ENCODE measurements around the gene STAMBP. TPM values are rescaled to one million over a fixed set of nuclear protein-coding genes. Genes with fewer than 3 reads are reported as not detected.
"Not testable (repeated sequence)": the region's sequence is repeated elsewhere in the genome, so short reads cannot be mapped to it uniquely, and the experiment has no call there.

Gene STAMBP
- total and polyA plus RNA-seq, 12 donors: 15.7 to 44.8 (median 27.4) TPM

DNA sequence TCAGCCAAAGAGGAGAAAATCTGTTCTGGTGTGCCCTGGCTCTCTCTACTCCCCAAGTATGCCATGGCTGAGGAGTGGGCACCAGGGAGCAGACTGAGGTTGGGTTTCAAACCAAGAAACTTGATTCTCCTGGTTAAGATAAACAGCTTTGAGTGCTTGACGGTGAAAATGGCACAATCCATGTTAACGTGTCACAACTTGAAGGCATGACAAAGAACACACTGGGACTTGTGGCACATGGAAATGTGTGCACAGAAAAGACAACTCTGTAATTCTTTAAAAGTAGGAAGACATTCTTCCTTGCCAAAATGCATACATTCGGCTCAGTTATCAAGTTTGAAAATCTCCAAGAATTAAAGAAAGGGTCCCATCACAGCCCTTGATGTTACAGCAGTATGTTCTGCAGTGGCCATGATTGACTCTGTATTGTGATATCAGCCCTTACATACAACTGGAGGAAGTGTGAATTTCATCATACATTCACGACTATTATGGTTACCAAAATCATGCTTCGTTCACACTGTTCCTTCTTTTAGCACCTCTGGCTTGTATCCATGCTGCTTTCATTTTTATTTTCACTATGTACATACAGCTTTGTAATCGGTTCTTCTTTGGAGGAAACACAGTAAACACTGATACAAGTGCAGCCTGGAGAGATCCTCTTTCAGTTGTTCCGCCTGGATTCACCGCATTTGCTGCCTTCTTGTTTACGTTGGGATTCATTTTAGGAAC, 48.5 kb downstream of the STAMBP start:
- H3K27me3 ChIP-seq: no peaks in the 10 kb centered on the region
- 48 to 69% (median 53%) methylated on average over 9 of the region's 9 CpGs for whole genome bisulfite sequencing, 4 donors
- no peak for TF ChIP-seq POLR2A (IDR thresholded peaks at IDR 0.05)
- no peak for DNase-seq
- H3K4me1 ChIP-seq (replicated peaks in 1 of 2): no peaks in the 10 kb centered on the region
- no peaks in the 10 kb centered on the region for H3K36me3 ChIP-seq (replicated peaks in 1 of 2)
- no peak overlapping the region for H3K4me3 ChIP-seq
- H3K27ac ChIP-seq: no peak overlapping the region
- intact Hi-C loops (cut with DNase I): no loop called here
- no peaks in the 10 kb centered on the region for H3K9me3 ChIP-seq (replicated peaks in 1 of 3)

DNA sequence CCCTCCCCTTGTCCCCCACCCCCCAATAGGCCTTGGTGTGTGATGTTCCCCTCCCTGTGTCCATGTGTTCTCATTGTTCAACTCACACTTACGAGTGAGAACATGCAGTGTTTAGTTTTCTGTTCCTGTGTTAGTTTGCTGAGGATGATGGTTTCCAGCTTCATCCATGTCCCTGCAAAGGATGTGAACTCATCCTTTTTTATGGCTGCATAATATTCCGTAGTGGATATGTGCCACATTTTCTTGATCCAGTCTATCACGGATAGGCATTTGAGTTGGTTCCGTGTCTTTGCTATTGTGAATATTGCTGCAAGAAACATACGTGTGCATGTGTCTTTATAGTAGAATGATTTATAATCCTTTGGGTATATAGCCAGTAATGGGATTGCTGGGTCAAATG, 49.2 kb downstream of the STAMBP start:
- H3K36me3 ChIP-seq (replicated peaks in 1 of 2); H3K27me3 ChIP-seq; H3K9me3 ChIP-seq (replicated peaks in 1 of 3); H3K4me1 ChIP-seq (replicated peaks in 1 of 2); DNase-seq; H3K27ac ChIP-seq; intact Hi-C loops (cut with DNase I); H3K4me3 ChIP-seq: not testable (repeated sequence)
- WGBS, 4 donors: 83 to 97% (median 89%) methylated on average over 5 of the region's 5 CpGs

DNA sequence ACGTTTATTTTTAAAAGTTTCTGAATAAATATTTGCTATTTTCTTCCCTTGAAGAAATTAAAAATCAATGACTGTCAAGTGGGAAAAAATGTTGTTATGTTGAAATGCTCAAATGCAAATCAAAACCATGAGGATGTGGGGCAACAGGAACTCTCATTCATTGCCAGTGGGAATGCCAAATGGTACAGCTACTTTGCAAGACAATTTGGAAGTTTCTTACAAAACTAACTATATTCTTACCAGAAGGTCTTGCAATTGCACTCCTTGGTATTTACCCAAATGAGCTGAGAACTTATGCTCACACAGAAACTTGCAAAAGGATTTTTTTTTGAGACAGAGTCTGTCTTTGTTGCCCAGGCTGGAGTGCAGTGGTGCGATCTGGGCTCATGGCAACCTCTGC, 56.6 kb downstream of the STAMBP start:
- H3K4me3 ChIP-seq: no peak overlapping the region
- peaks cover 8% of the 10 kb centered on the region for H3K27me3 ChIP-seq
- WGBS, 4 donors: 42 to 53% (median 49%) methylated on average over 2 of the region's 2 CpGs
- no peaks in the 10 kb centered on the region for H3K9me3 ChIP-seq (replicated peaks in 1 of 3)
- H3K36me3 ChIP-seq (replicated peaks in 1 of 2): no peaks in the 10 kb centered on the region
- no peaks in the 10 kb centered on the region for H3K4me1 ChIP-seq (replicated peaks in 1 of 2)
- H3K27ac ChIP-seq: no peak overlapping the region
- TF ChIP-seq, protein P1, sequence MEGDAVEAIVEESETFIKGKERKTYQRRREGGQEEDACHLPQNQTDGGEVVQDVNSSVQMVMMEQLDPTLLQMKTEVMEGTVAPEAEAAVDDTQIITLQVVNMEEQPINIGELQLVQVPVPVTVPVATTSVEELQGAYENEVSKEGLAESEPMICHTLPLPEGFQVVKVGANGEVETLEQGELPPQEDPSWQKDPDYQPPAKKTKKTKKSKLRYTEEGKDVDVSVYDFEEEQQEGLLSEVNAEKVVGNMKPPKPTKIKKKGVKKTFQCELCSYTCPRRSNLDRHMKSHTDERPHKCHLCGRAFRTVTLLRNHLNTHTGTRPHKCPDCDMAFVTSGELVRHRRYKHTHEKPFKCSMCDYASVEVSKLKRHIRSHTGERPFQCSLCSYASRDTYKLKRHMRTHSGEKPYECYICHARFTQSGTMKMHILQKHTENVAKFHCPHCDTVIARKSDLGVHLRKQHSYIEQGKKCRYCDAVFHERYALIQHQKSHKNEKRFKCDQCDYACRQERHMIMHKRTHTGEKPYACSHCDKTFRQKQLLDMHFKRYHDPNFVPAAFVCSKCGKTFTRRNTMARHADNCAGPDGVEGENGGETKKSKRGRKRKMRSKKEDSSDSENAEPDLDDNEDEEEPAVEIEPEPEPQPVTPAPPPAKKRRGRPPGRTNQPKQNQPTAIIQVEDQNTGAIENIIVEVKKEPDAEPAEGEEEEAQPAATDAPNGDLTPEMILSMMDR (IDR thresholded peaks at IDR 0.05): no peak
- no peak for TF ChIP-seq POLR2A (IDR thresholded peaks at IDR 0.05)
- DNase-seq: no peak
- intact Hi-C loops (cut with DNase I): no loop called here

DNA sequence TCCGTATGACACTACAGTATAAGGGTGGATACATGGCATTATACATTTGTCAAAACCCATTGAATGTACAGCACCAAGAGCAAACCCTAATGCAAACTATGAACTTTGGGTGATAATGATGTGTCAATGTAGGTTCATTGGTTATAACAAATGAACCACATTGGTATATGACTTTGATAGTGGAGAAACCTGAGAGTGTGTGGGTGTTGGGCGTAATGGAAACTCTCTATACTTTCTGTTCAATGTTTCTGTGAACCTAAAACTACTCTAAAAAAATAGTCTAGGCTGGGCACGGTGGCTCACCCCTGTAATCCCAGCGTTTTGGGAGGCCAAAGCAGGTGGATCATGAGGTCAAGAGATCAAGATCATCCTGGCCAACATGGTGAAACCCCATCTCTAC, 57.6 kb downstream of the STAMBP start:
- DNase-seq: no peak
- H3K4me3 ChIP-seq: no peak overlapping the region
- no peaks in the 10 kb centered on the region for H3K9me3 ChIP-seq (replicated peaks in 1 of 3)
- 66 to 78% (median 75%) methylated on average over 4 of the region's 4 CpGs for WGBS, 4 donors
- TF ChIP-seq, protein P1 (IDR thresholded peaks at IDR 0.05): no peak
- no peak for TF ChIP-seq POLR2A (IDR thresholded peaks at IDR 0.05)
- no peaks in the 10 kb centered on the region for H3K4me1 ChIP-seq (replicated peaks in 1 of 2)
- H3K27me3 ChIP-seq: peaks cover 8% of the 10 kb centered on the region
- H3K36me3 ChIP-seq (replicated peaks in 1 of 2): no peaks in the 10 kb centered on the region
- intact Hi-C loops (cut with DNase I): no loop called here
- H3K27ac ChIP-seq: no peak overlapping the region

DNA sequence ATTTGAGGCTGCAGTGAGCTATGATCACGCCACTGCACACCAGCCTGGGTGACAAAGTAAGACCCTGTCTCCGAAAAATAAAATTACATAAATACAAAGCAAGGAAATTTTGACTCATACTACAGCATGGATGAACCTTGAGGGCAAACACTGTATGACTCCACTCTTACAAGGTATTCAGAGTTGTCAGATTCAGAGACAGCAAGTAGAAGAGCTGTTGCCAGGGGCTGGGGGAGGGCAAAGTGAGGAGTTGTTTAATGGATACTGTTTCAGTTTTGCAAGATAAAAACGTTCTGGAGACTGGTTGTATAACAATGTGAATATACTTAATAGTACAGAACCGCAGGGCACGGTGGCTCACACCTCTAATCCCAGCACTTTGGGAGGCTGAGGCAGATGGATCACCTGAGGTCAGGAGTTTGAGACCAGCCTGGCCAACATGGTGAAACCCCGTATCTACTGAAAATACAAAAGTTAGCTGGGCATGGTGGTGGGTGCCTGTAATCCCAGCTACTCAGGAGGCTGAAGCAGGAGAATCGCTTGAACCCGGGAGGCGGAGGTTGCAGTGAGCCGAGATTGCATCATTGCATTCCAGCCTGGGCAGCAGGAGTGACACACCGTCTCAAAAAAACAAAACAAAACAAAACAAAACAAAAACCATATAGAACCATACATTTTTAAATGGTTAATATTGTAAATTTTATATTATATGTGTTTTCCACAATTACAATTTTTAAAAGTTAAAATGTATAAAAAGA, 59.0 kb downstream of the STAMBP start:
- WGBS, 4 donors: 71 to 83% (median 75%) methylated on average over 11 of the region's 11 CpGs
- H3K4me1 ChIP-seq (replicated peaks in 1 of 2); H3K27ac ChIP-seq; H3K9me3 ChIP-seq (replicated peaks in 1 of 3); intact Hi-C loops (cut with DNase I); DNase-seq; H3K4me3 ChIP-seq; H3K36me3 ChIP-seq (replicated peaks in 1 of 2); H3K27me3 ChIP-seq: not testable (repeated sequence)
